Raji (cell line): ENCODE measurements around the gene NAGLU.

Source experiments
- POLR2A ChIP-seq: IDR thresholded peaks from 2 replicates; pipeline ENCODE4 v1.6.1; 2011; ENCODE audit warnings: low read depth, low read length, control low read depth; ENCODE audit not compliant: insufficient read depth

Gene NAGLU

DNA sequence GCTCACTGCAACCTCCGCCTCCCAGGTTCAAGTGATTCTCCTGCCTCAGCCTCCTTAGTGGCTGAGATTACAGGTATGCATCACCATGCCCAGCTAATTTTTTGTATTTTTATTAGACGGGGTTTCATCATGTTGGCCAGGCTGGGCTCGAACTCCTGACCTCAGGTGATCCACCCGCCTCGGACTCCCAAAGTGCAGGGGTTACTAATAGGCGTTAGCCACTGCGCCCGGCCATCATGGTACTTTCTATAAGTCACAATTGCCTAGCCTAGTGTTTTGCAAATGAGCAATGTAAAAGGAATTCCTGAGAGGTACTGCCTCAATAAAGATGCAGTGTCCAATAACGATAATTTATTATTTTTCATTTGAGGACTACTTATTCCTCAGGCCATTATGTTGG lies 55.4 kb downstream of the NAGLU start:
- no peak for TF ChIP-seq POLR2A
